22Rv1 (cell line): ENCODE measurements around the gene ZBTB20.

ENCODE experiments used
- H3K27ac ChIP-seq: fragments of 450-650 bp; 2 replicates; pipeline ENCODE4 v1.5.1; 2017
- CTCF ChIP-seq: fragments of 450-650 bp; IDR thresholded peaks from 2 replicates; pipeline ENCODE4 v1.5.1; 2017; ENCODE audit warnings: mild to moderate bottlenecking
- ZFX ChIP-seq: fragments of 450-650 bp; IDR thresholded peaks from 2 replicates; pipeline ENCODE4 v1.6.1; 2017; ENCODE audit warnings: antibody characterized with exemption, borderline replicate concordance

The ZBTB20 gene

DNA sequence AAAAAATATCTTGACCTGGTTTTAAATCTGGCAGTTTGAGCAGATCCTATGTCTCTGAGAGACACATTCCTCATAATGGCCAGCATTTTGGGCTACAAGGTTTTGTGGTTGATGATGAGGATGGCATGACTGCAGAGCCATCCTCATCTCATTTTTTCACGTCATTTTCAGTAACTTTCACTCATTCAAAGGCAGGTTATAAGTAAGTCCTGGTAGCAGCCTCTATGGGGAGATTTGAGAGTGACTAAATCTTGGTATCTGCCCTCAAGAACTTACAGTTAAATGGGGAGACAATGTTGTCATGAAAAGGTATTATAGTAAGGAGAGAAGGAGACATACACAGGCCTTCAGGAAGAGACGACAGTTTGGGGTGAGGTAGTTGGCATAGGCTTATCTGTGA, 838.7 kb downstream of the ZBTB20 start:
- TF ChIP-seq ZFX = no peak
- H3K27ac ChIP-seq = no peak overlapping the region

DNA sequence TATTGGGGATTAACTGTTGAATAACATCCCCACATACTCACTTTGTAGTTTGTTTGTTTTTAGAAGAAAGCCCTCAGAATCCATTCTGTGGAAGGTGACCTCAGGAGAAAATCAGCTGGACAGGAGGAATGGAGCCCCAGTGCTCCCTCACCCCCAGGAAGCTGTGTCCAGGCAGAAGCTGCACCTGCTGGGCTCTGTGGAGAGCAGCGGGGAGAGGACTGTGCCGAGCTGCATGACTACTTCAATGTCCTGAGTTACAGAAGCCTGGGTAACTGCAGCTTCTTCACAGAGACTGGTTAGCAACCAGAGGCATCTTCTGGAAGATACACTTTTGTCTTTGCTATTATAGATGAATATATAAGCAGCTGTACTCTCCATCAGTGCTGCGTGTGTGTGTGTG, 839.3 kb downstream of the ZBTB20 start:
- no peak for TF ChIP-seq CTCF
- TF ChIP-seq ZFX = no peak
- no peak overlapping the region for H3K27ac ChIP-seq

- no peak for TF ChIP-seq ZFX
- no peak for TF ChIP-seq CTCF
- H3K27ac ChIP-seq = no peak overlapping the region
These were observed 839.8 kb downstream of the ZBTB20 start for GRCh38 chr3:114307222-114307830.

DNA sequence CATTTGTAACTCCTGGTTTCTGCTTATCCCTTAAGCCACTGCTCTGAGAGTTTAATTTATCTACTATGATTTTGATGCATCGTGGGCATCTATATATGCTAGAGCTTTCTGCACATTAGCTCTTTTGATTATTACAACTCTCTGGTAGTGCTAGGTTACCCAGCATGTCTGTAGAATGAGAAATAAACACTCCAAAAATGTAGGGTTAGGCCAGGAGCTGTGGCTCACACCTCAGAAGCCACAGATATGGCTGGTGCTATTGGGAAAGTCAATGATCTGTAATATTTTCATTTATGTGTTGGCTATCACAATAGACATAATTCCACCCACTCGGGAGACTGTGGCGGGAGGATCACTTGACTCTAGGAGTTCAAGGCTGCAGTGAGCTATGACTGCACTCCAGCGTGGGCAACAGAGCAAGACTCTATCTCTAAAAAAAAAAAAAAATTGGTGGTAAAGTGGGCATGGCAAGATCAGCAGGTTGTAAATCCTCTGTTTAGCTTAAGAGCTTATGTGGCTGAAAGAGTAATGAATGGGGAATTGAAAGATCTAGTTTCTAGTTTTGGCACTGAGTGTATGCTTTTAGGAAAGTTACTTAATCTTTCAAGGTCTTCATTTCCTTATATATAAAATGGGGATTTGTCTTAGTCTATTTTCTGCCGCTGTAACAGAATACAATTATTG, 847.0 kb downstream of the ZBTB20 start:
- no peak overlapping the region for H3K27ac ChIP-seq
- TF ChIP-seq CTCF (no peak), ZFX (no peak)

DNA sequence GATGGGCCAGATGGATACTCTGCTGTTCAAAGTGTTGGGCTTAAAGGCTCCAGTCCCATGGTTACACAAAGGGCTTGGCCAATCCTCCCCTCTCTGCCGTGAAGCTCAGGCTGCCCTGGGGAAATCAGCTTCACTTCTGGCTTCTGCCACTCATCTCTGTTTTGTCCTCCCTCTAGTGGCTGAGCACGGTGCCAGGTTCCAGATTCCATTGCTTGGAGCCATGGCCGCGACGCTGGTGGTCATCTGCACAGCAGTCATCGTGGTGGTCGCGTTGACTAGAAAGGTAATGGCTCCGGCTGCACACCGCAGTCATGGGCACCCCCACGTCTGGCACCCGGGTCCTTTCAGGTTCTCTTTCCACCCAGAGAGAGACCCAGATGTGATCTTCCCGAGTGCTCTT, 847.7 kb downstream of the ZBTB20 start:
- H3K27ac ChIP-seq = no peak overlapping the region
- TF ChIP-seq ZFX (no peak), CTCF (peak; percentile 79)

- TF ChIP-seq CTCF = no peak
- no peak for TF ChIP-seq ZFX
These were observed 851.1 kb downstream of the ZBTB20 start for GRCh38 chr3:114295946-114296345.

GRCh38 chr3:114294940-114295480, 852.1 kb downstream of the ZBTB20 start:
- no peak overlapping the region for H3K27ac ChIP-seq

More at GRCh38 chr3:114295946-114296345, 851.1 kb downstream of the ZBTB20 start:
- H3K27ac ChIP-seq = no peak overlapping the region

More at GRCh38 chr3:114294940-114295480, 852.1 kb downstream of the ZBTB20 start:
- TF ChIP-seq CTCF = no peak
- TF ChIP-seq ZFX = no peak
